WTC11 (cell line): ENCODE data around the gene CYP51A1.

Source experiments
- ATF1 ChIP-seq: sonication (generic); formaldehyde crosslinking; IDR thresholded peaks from 2 replicates; pipeline ENCODE4 v1.8.1; 2023; ENCODE audit warnings: mild to moderate bottlenecking, moderate library complexity, missing genetic modification reagents
- CBFB ChIP-seq: sonication (generic); formaldehyde crosslinking; IDR thresholded peaks from 2 replicates; pipeline ENCODE4 v1.8.1; 2022; ENCODE audit warnings: mild to moderate bottlenecking, low read depth, missing genetic modification reagents
- CREM ChIP-seq: sonication (generic); formaldehyde crosslinking; IDR thresholded peaks from 2 replicates; pipeline ENCODE4 v1.8.1; 2022; ENCODE audit warnings: mild to moderate bottlenecking, missing genetic modification reagents, moderate library complexity
- CTCF ChIP-seq: fragments of 200-600 bp; IDR thresholded peaks from 2 replicates; pipeline ENCODE4 v1.8.0; 2022; ENCODE audit warnings: antibody characterized with exemption
- E2F5 ChIP-seq: sonication (generic); formaldehyde crosslinking; IDR thresholded peaks from 2 replicates; pipeline ENCODE4 v1.8.1; 2022; ENCODE audit warnings: mild to moderate bottlenecking, moderate library complexity, missing genetic modification reagents
- ELF4 ChIP-seq: sonication (generic); formaldehyde crosslinking; IDR thresholded peaks from 2 replicates; pipeline ENCODE4 v1.8.1; 2022; ENCODE audit warnings: low read depth, mild to moderate bottlenecking, moderate library complexity, missing genetic modification reagents
- GABPB1 ChIP-seq: sonication (generic); formaldehyde crosslinking; IDR thresholded peaks from 2 replicates; pipeline ENCODE4 v1.8.1; 2023; ENCODE audit warnings: mild to moderate bottlenecking, missing genetic modification reagents
- HMGXB4 ChIP-seq: sonication (generic); formaldehyde crosslinking; IDR thresholded peaks from 2 replicates; pipeline ENCODE4 v1.8.1; 2023; ENCODE audit warnings: mild to moderate bottlenecking, moderate library complexity, missing genetic modification reagents
- NFYB ChIP-seq: sonication (generic); formaldehyde crosslinking; conservative IDR thresholded peaks from 2 replicates; pipeline ENCODE4 v1.8.0; 2022; ENCODE audit warnings: low read depth, missing genetic modification reagents
- SOX15 ChIP-seq: fragments of 250-450 bp; sonication (Bioruptor Pico); IDR thresholded peaks from 2 replicates; pipeline ENCODE4 v1.9.0; 2021; ENCODE audit warnings: mild to moderate bottlenecking
- TCF7 ChIP-seq: sonication (generic); formaldehyde crosslinking; IDR thresholded peaks from 2 replicates; pipeline ENCODE4 v1.8.0; 2022; ENCODE audit warnings: mild to moderate bottlenecking, low read depth, missing genetic modification reagents, moderate library complexity
- TEAD1 ChIP-seq: sonication (generic); formaldehyde crosslinking; IDR thresholded peaks from 2 replicates; pipeline ENCODE4 v1.8.0; 2022; ENCODE audit warnings: mild to moderate bottlenecking, missing genetic modification reagents
- ZNF671 ChIP-seq: fragments of 250-450 bp; sonication (Bioruptor Pico); IDR thresholded peaks from 2 replicates; pipeline ENCODE4 v1.8.0; 2021; ENCODE audit warnings: mild to moderate bottlenecking

- TF ChIP-seq GABPB1 (CRISPR knock-in tag), result no peak
- no peak for TF ChIP-seq CTCF
- TF ChIP-seq TEAD1, result no peak
- no peak for TF ChIP-seq ZNF671
- no peak for TF ChIP-seq TCF7
- no peak for TF ChIP-seq HMGXB4 (CRISPR knock-in tag)
- TF ChIP-seq E2F5 (CRISPR knock-in tag), result no peak
- no peak for TF ChIP-seq ELF4 (CRISPR knock-in tag)
- TF ChIP-seq ATF1 (CRISPR knock-in tag), result no peak
- TF ChIP-seq CREM (CRISPR knock-in tag), result no peak
- no peak for TF ChIP-seq SOX15
- no peak for TF ChIP-seq NFYB (CRISPR knock-in tag)
- no peak for TF ChIP-seq CBFB (CRISPR knock-in tag)
Observed at GRCh38 chr7:92092210-92092609, 42.1 kb downstream of the CYP51A1 start.
